Neural cell (in vitro differentiated cells): Measurements from ENCODE around the gene WNT3. TPM values are rescaled to one million over a fixed set of nuclear protein-coding genes. Genes with fewer than 3 reads are reported as not detected.

Experiments
- H2AFZ ChIP-seq: fragments of 200-600, 300-800 bp; sonication (generic), shearing (Covaris generic); 2 replicates; pipeline ENCODE4 v1.6.0; 2014; ENCODE audit warnings: low read depth, mild to moderate bottlenecking, antibody characterized with exemption, low read length, moderate library complexity
- H3F3A ChIP-seq: fragments of 200-600 bp; shearing (Covaris generic); 2 replicates; pipeline ENCODE4 v1.6.1; 2016; ENCODE audit warnings: mild to moderate bottlenecking, moderate library complexity, mixed read lengths, antibody characterized with exemption, low read length; ENCODE audit not compliant: insufficient read depth, poor library complexity, severe bottlenecking
- H3K27ac ChIP-seq: fragments of 200-600, 300-800 bp; sonication (generic), shearing (Covaris generic); 2 replicates; pipeline ENCODE4 v1.5.1; 2014; ENCODE audit warnings: mild to moderate bottlenecking, low read length, moderate library complexity
- H3K27me3 ChIP-seq: fragments of 300-800, 200-600 bp; sonication (generic), shearing (Covaris generic); 2 replicates; pipeline ENCODE4 v1.6.0; 2014; ENCODE audit warnings: mild to moderate bottlenecking, low read depth, low read length, moderate library complexity; ENCODE audit not compliant: insufficient read depth
- H3K36me3 ChIP-seq: fragments of 300-800, 200-600 bp; sonication (generic), shearing (Covaris generic); 2 replicates; pipeline ENCODE4 v1.5.1; 2014; ENCODE audit warnings: mild to moderate bottlenecking, antibody characterized with exemption, low read length, moderate library complexity; ENCODE audit not compliant: insufficient read depth
- H3K4me2 ChIP-seq: fragments of 300-800, 200-600 bp; sonication (generic), shearing (Covaris generic); 2 replicates; pipeline ENCODE4 v1.6.0; 2014; ENCODE audit warnings: mild to moderate bottlenecking, low read length
- H3K4me3 ChIP-seq: fragments of 300-800, 200-600 bp; sonication (generic), shearing (Covaris generic); 2 replicates; pipeline ENCODE4 v1.5.1; 2014; ENCODE audit warnings: mild to moderate bottlenecking, low read length, moderate library complexity
- H3K79me2 ChIP-seq: fragments of 200-600 bp; shearing (Covaris generic); replicated peaks from 2 replicates; pipeline ENCODE4 v1.6.0; 2014; ENCODE audit warnings: mild to moderate bottlenecking, low read length, moderate library complexity; ENCODE audit not compliant: insufficient read depth
- H3K9ac ChIP-seq: fragments of 300-800, 200-600 bp; sonication (generic), shearing (Covaris generic); 2 replicates; pipeline ENCODE4 v1.6.1; 2016; ENCODE audit warnings: mild to moderate bottlenecking, low read length, mixed read lengths
- H3K9me2 ChIP-seq: fragments of 200-600 bp; shearing (Covaris generic); 2 replicates; pipeline ENCODE4 v1.6.1; 2016; ENCODE audit warnings: mild to moderate bottlenecking, low read length, mixed read lengths; ENCODE audit not compliant: insufficient read depth
- H3K9me3 ChIP-seq: fragments of 200-600, 300-800 bp; sonication (generic), shearing (Covaris generic); 2 replicates; pipeline ENCODE4 v1.6.1; 2016; ENCODE audit warnings: mild to moderate bottlenecking, mixed run types, low read length, moderate library complexity, mixed read lengths
- H4K20me1 ChIP-seq: fragments of 200-600 bp; shearing (Covaris generic); 2 replicates; pipeline ENCODE4 v1.6.1; 2016; ENCODE audit warnings: mild to moderate bottlenecking, mixed run types; ENCODE audit not compliant: insufficient read depth
- CTCF ChIP-seq: fragments of 450-650 bp; IDR thresholded peaks from 2 replicates; pipeline ENCODE4 v1.5.1; 2014; ENCODE audit warnings: antibody characterized with exemption, mild to moderate bottlenecking, moderate library complexity; ENCODE audit not compliant: poor library complexity, severe bottlenecking
- EP300 ChIP-seq: fragments of 450-650 bp; conservative IDR thresholded peaks from 2 replicates; pipeline ENCODE4 v1.6.1; 2014; ENCODE audit warnings: antibody characterized with exemption, mild to moderate bottlenecking, moderate library complexity; ENCODE audit not compliant: poor library complexity, severe bottlenecking
- EZH2 ChIP-seq: fragments of 200-600, 300-800 bp; shearing (Covaris generic), sonication (generic); IDR thresholded peaks from 2 replicates; pipeline ENCODE4 v1.6.1; 2014; ENCODE audit warnings: antibody characterized with exemption, low read length, borderline replicate concordance, mild to moderate bottlenecking; ENCODE audit not compliant: insufficient read depth, poor library complexity, severe bottlenecking
- MXI1 ChIP-seq: fragments of 450-650 bp; conservative IDR thresholded peaks from 2 replicates; pipeline ENCODE4 v1.6.1; 2014; ENCODE audit warnings: antibody characterized with exemption, mild to moderate bottlenecking; ENCODE audit not compliant: poor library complexity, severe bottlenecking
- POLR2AphosphoS5 ChIP-seq: IDR thresholded peaks from 2 replicates; pipeline ENCODE4 v1.6.1; 2012
- RAD21 ChIP-seq: fragments of 450-650 bp; conservative IDR thresholded peaks from 2 replicates; pipeline ENCODE4 v1.6.1; 2014; ENCODE audit warnings: antibody characterized with exemption, mild to moderate bottlenecking, moderate library complexity
- REST ChIP-seq: IDR thresholded peaks from 2 replicates; pipeline ENCODE4 v1.6.1; 2012; ENCODE audit warnings: borderline replicate concordance
- SMC3 ChIP-seq: fragments of 450-650 bp; conservative IDR thresholded peaks from 2 replicates; pipeline ENCODE4 v1.6.1; 2014; ENCODE audit warnings: antibody characterized with exemption, mild to moderate bottlenecking, moderate library complexity; ENCODE audit not compliant: poor library complexity
- TAF1 ChIP-seq: IDR thresholded peaks from 2 replicates; pipeline ENCODE4 v1.6.1; 2012; ENCODE audit warnings: low read depth
- polyA plus RNA-seq: library from polyadenylated mRNA; depleted of rRNA; stranded (reverse); fragments of >200 nt; gene quantifications from 2 replicates; pipeline ENCODE4 v1.2.3, GENCODE V29; 2014

Gene WNT3
- polyA plus RNA-seq, 1 donor from 2014 or later: 7.6 TPM

- Histone ChIP-seq H2AFZ (no peak overlapping the region), H3K27me3 (no peaks in the 10 kb centered on the region), H3K9me3 (no peaks in the 10 kb centered on the region), H3K79me2 (no peaks in the 10 kb centered on the region), H4K20me1 (no peaks in the 10 kb centered on the region), H3K4me2 (no peak overlapping the region), H3K27ac (no peak overlapping the region), H3F3A (no peaks in the 10 kb centered on the region), H3K9me2 (no peaks in the 10 kb centered on the region), H3K9ac (no peak overlapping the region), H3K4me3 (no peak overlapping the region), H3K36me3 (no peaks in the 10 kb centered on the region)
- no peak for TF ChIP-seq EZH2
- no peak for TF ChIP-seq SMC3
- no peak for TF ChIP-seq REST
- TF ChIP-seq MXI1: no peak
- TF ChIP-seq RAD21: no peak
- no peak for TF ChIP-seq POLR2AphosphoS5
- no peak for TF ChIP-seq CTCF
- no peak for TF ChIP-seq TAF1
- TF ChIP-seq EP300: no peak
These were observed 41.5 kb upstream of the WNT3 start for GRCh38 chr17:46859996-46860395.

- no peak overlapping the region for H2AFZ ChIP-seq
- H3K27me3 ChIP-seq: peaks cover 19% of the 10 kb centered on the region
- no peaks in the 10 kb centered on the region for H3K9me3 ChIP-seq
- no peaks in the 10 kb centered on the region for H4K20me1 ChIP-seq
- H3K9ac ChIP-seq: no peak overlapping the region
- H3K27ac ChIP-seq: no peak overlapping the region
- H3K36me3 ChIP-seq: no peaks in the 10 kb centered on the region
- no peaks in the 10 kb centered on the region for H3K9me2 ChIP-seq
- H3K4me2 ChIP-seq: no peak overlapping the region
- TF ChIP-seq REST (no peak), SMC3 (no peak), EP300 (no peak), RAD21 (no peak), MXI1 (no peak), TAF1 (no peak), CTCF (no peak), EZH2 (no peak), POLR2AphosphoS5 (no peak)
- no peak overlapping the region for H3K4me3 ChIP-seq
- H3F3A ChIP-seq: no peaks in the 10 kb centered on the region
- H3K79me2 ChIP-seq: no peaks in the 10 kb centered on the region
These were observed 39.1 kb upstream of the WNT3 start for GRCh38 chr17:46857600-46857999.
